Calu3 (cell line): Measurements from ENCODE around the gene ARHGEF12. TPM values are rescaled to one million over a fixed set of nuclear protein-coding genes. Genes with fewer than 3 reads are reported as not detected.

Source experiments
- BruUV-seq: library from RNA; stranded (reverse); fragments of 400-500 nt; replicated peaks from 2 replicates; lab custom pipeline; 2021; lab: Mats Ljungman, UMichigan
- CTCF ChIA-PET: fragments of 300-600 bp; sonication (Branson Sonifier 250); formaldehyde crosslinking; loops from one replicate; lab custom pipeline; 2022; ENCODE audit warnings: antibody characterized with exemption; lab: Charles Lee
- DNase-seq: peaks from one replicate; pipeline ENCODE4 v3.0.0; 2022
- H3K27ac Mint-ChIP-seq: one replicate; pipeline ENCODE4 v1.8.0; 2022; ENCODE audit warnings: mixed read lengths; ENCODE audit not compliant: unreplicated experiment
- H3K27me3 Mint-ChIP-seq: one replicate; pipeline ENCODE4 v1.8.0; 2022; ENCODE audit warnings: mixed read lengths; ENCODE audit not compliant: unreplicated experiment
- H3K36me3 Mint-ChIP-seq: one replicate; pipeline ENCODE4 v1.8.0; 2022; ENCODE audit warnings: mild to moderate bottlenecking, moderate library complexity, mixed read lengths; ENCODE audit not compliant: insufficient read depth, unreplicated experiment
- H3K4me1 Mint-ChIP-seq: one replicate; pipeline ENCODE4 v1.8.0; 2022; ENCODE audit warnings: mild to moderate bottlenecking, low read depth, mixed read lengths; ENCODE audit not compliant: unreplicated experiment
- H3K4me3 Mint-ChIP-seq: one replicate; pipeline ENCODE4 v1.8.0; 2022; ENCODE audit warnings: mild to moderate bottlenecking, low read depth, moderate library complexity, mixed read lengths; ENCODE audit not compliant: unreplicated experiment
- H3K9me3 Mint-ChIP-seq: one replicate; pipeline ENCODE4 v1.8.0; 2022; ENCODE audit warnings: low read depth, mixed read lengths; ENCODE audit not compliant: unreplicated experiment
- CTCF ChIP-seq: fragments of 200-600 bp; IDR thresholded peaks from one replicate; pipeline ENCODE4 v1.8.0; 2022; ENCODE audit warnings: antibody characterized with exemption; ENCODE audit not compliant: unreplicated experiment
- intact Hi-C: fragments of 100-400 bp; cut with micrococcal nuclease; formaldehyde crosslinking; loops from one replicate; pipeline ENCODE4 v1.10.0; 2022; ENCODE audit not compliant: unreplicated experiment
- total RNA-seq: library from RNA; stranded (reverse); gene quantifications from 2 replicates; pipeline ENCODE4 v1.2.3, GENCODE V29; 2022

Gene ARHGEF12
- total RNA-seq, 1 experiment from 2014 or later: 50.0 TPM

DNA sequence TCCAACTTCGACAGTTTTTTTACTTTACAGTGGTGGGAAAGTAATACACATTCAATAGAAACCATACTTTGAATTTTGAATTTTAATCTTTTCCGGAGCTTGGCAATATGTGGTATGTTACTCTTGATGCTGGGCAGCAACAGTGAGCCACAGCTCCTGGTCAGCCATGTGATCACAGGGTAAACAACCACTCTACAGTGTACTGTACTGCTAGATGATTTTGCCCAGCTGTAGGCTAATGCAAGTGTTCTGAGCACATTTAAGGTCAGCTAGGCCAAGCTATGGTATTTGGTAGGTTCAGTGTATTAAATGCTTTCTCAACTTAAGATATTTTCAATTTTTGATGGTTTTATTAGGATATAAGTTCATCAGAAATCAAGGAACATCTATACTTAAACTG lies 126.6 kb downstream of the ARHGEF12 start:
- no peak for TF ChIP-seq CTCF
- intact Hi-C loops: no loop called here
- Mint-ChIP-seq H3K4me1 (no peaks in the 10 kb centered on the region), H3K36me3 (peaks cover 5% of the 10 kb centered on the region), H3K27me3 (no peaks in the 10 kb centered on the region), H3K9me3 (no peaks in the 10 kb centered on the region), H3K27ac (no peak overlapping the region), H3K4me3 (no peak overlapping the region)
- CTCF ChIA-PET: no interaction called here
- no peak for DNase-seq
- no TSS peak for BruUV-seq

GRCh38 chr11:120465921-120466534 lies 129.8 kb downstream of the ARHGEF12 start:
- no peak for DNase-seq
- Mint-ChIP-seq H3K27ac (no peak overlapping the region), H3K4me1 (no peaks in the 10 kb centered on the region), H3K36me3 (peaks cover 11% of the 10 kb centered on the region), H3K9me3 (no peaks in the 10 kb centered on the region), H3K4me3 (no peak overlapping the region), H3K27me3 (no peaks in the 10 kb centered on the region)
- CTCF ChIA-PET: no interaction called here
- no peak for TF ChIP-seq CTCF
- intact Hi-C loops: no loop called here
- no TSS peak for BruUV-seq

GRCh38 chr11:120467627-120468026 lies 131.4 kb downstream of the ARHGEF12 start:
- no peak overlapping the region for H3K4me3 Mint-ChIP-seq
- intact Hi-C loops: no loop called here
- TF ChIP-seq CTCF: no peak
- H3K4me1 Mint-ChIP-seq: no peaks in the 10 kb centered on the region
- peaks cover 6% of the 10 kb centered on the region for H3K36me3 Mint-ChIP-seq
- no peak overlapping the region for H3K27ac Mint-ChIP-seq
- H3K27me3 Mint-ChIP-seq: no peaks in the 10 kb centered on the region
- DNase-seq: no peak
- CTCF ChIA-PET: no interaction called here
- no TSS peak for BruUV-seq
- H3K9me3 Mint-ChIP-seq: no peaks in the 10 kb centered on the region

DNA sequence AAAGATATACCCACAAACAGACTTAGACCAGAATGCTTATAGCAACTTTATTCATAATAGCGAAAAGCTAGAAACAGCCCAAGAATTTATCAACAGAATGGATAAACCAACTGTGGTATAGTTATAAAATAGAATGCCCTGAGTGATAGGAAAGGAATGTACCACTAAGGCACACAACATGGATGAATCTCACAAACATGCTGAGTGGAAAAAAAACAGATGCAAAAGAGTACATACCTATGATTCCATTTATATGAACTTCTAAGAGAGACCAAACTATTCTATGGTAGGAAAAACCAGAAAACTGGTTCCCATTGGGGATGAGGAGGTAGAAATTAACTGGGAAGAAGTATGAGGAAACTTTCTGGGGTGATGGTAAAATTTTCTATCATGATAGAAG lies 134.9 kb downstream of the ARHGEF12 start:
- Mint-ChIP-seq H3K4me3 (no peak overlapping the region), H3K9me3 (no peaks in the 10 kb centered on the region), H3K27ac (no peak overlapping the region), H3K4me1 (no peaks in the 10 kb centered on the region), H3K27me3 (no peaks in the 10 kb centered on the region), H3K36me3 (peaks cover 6% of the 10 kb centered on the region)
- TF ChIP-seq CTCF: no peak
- no peak for DNase-seq
- CTCF ChIA-PET: no interaction called here
- BruUV-seq: no TSS peak
- intact Hi-C loops: no loop called here
